ENCODE data around the gene TMEM243.

GRCh38 chr7:87267239-87267900 lies 47.8 kb upstream of the TMEM243 start:
- TF ChIP-seq CTCF (IDR thresholded peaks at IDR 0.05) (no peak), SIN3A (IDR thresholded peaks at IDR 0.05; ENCODE audit: borderline replicate concordance, insufficient read depth, low read depth, low read length) (no peak), POLR2AphosphoS5 (IDR thresholded peaks at IDR 0.05; ENCODE audit: low read depth, low read length) (no peak)
